Omental fat pad (tissue), 4 donors: ENCODE results near the gene PKD2. TPM values are rescaled to one million over a fixed set of nuclear protein-coding genes. Genes with fewer than 3 reads are reported as not detected.

Source experiments
- ATAC-seq: fragments of 150-250 bp; one replicate; pipeline ENCODE4 v1.9.1; 2016; ENCODE audit warnings: mild to moderate bottlenecking, moderate library complexity; ENCODE audit not compliant: low FRiP score
- DNase-seq: peaks from one replicate; pipeline ENCODE4 v3.0.0-alpha.2; 2019; ENCODE audit warnings: low spot score
- total RNA-seq, 4 donors: library from RNA; depleted of rRNA; stranded (reverse); fragments of >200 nt; gene quantifications; one replicate each; pipeline ENCODE4 v1.1.0, GENCODE V29; 2016
- TF ChIP-seq, protein P1 (sequence below), 3 donors: fragments of 450-650 bp; IDR thresholded peaks; one replicate each; pipeline ENCODE4 v1.5.1; 2016 to 2017; ENCODE audit warnings: antibody characterized with exemption in 3 of 3, mild to moderate bottlenecking in 3 of 3, moderate library complexity in 2 of 3

Gene PKD2
- total RNA-seq, 4 donors from 2014 or later = 66.5 to 130 (median 88.6) TPM

DNA sequence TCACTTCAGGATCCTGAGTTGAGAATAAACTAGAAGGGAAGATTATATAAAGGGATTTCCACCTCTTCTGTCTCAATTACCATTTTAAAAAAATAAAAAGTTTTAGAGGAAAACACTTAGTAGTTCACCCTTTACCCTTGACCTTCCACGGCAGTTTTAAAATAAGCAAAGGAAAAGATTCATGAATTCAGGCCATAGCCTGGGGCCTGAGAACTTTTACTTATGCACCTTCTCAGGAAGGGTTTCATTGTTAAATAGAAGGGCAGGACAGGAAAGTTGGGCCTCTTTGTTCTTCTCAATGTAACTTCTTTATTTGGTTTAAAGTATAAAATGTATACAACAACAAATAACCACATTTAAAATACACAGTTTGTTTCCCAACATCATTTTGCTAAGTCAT lies 54.9 kb downstream of the PKD2 start:
- no peak for ATAC-seq
- TF ChIP-seq, protein P1, sequence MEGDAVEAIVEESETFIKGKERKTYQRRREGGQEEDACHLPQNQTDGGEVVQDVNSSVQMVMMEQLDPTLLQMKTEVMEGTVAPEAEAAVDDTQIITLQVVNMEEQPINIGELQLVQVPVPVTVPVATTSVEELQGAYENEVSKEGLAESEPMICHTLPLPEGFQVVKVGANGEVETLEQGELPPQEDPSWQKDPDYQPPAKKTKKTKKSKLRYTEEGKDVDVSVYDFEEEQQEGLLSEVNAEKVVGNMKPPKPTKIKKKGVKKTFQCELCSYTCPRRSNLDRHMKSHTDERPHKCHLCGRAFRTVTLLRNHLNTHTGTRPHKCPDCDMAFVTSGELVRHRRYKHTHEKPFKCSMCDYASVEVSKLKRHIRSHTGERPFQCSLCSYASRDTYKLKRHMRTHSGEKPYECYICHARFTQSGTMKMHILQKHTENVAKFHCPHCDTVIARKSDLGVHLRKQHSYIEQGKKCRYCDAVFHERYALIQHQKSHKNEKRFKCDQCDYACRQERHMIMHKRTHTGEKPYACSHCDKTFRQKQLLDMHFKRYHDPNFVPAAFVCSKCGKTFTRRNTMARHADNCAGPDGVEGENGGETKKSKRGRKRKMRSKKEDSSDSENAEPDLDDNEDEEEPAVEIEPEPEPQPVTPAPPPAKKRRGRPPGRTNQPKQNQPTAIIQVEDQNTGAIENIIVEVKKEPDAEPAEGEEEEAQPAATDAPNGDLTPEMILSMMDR (IDR thresholded peaks at IDR 0.05) = no peak
- no peak for DNase-seq

DNA sequence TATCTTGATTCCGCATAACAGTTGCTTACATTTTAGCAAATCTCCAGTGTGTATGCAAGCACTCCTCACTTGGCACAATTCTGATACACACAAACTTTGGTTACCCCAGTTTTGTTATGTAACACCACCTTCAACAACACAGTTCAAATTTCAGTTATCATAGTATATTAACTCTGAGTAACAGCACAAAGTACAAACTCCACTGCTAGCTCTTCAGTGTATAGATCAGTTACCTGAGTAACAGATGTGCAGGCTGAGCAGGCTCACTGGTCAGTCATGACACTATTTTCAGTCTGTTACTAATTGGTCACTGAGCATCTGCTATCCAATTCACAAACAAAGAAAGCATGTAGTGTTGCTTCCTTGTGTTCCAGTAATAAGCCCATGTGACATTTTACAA lies 55.4 kb downstream of the PKD2 start:
- no peak for ATAC-seq
- TF ChIP-seq, protein P1 (IDR thresholded peaks at IDR 0.05) = no peak
- no peak for DNase-seq

DNA sequence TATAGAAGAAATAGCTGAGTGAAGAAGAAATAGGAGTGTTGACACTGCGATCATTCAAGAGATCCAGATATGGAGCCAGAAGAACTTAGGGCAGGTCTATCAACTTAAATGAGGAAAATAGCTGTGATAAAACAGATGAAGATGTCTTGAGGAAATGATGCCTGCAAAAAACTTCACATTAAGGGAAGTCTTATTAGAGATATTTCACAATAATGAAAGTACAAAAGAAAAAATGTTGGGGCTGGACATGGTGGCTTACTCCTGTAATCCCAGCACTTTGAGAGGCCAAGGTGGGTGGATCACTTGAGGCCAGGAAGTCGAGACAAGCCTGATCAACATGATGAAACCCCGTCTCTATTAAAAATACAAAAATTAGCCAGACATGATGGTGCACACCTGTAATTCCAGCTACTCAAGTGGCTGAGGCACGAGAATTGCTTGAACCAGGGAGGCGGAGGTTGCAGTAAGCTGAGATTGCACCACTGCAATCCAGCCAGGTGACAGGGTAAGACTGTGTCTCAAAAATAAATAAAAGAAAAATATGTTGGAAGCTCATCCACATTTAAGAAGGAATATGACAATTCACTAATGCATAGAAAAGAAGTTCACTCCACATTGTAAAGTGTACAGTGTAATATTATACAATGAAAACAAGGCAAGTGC lies 56.3 kb downstream of the PKD2 start:
- ATAC-seq = no peak
- TF ChIP-seq, protein P1 (IDR thresholded peaks at IDR 0.05) = no peak
- DNase-seq = no peak

DNA sequence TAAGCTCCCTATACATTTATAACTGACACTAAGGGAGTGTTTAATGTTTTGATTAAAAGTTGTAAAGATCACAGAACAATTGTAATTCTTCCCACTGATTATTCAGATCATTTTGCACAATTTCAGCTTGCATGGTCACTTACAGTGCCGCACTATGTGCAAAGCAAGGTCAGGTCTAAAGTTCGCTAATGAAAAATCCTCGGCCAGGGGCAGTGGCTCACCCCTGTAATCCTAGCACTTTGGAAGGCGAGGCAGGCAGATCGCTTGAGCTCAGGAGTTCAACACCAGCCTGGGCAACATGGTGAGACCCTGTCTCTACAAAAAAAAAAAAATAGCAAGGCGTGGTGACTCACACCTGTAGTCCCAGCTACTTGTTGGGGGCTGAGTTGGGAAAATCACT lies 57.0 kb downstream of the PKD2 start:
- no peak for ATAC-seq
- no peak for DNase-seq
- TF ChIP-seq, protein P1 (IDR thresholded peaks at IDR 0.05) = no peak

DNA sequence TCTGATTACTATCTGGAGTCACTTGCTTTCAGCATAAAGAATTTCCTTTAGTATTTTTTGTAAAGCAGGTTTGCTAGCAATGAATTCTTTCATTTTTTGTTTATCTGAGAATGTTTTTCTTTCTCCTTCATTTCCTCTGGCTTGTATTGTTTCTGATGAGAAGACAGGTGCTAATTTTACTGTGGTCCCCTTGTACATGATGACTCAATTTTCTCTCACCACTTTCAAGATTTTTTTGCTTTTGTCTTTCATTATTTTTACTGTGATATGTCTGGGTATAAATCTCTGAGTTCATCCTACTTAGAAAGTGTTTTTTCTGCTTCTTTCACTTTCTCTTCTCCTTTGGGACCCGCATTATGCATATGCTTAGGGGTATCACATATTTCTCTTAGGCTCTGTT lies 62.6 kb downstream of the PKD2 start:
- DNase-seq (no peak), ATAC-seq (no peak)
- TF ChIP-seq, protein P1 (IDR thresholded peaks at IDR 0.05) = no peak

DNA sequence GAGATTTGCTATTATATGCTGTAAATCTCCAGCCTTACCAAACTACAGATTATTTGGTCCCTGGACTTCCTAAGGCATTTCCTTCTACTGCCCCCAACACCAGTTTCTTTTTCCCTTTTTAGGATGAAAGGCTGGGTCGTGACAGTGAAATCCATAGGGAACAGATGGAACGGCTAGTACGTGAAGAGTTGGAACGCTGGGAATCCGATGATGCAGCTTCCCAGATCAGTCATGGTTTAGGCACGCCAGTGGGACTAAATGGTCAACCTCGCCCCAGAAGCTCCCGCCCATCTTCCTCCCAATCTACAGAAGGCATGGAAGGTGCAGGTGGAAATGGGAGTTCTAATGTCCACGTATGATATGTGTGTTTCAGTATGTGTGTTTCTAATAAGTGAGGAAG lies 67.9 kb downstream of the PKD2 start:
- TF ChIP-seq, protein P1 (IDR thresholded peaks at IDR 0.05) = no peak
- DNase-seq (no peak), ATAC-seq (no peak)

DNA sequence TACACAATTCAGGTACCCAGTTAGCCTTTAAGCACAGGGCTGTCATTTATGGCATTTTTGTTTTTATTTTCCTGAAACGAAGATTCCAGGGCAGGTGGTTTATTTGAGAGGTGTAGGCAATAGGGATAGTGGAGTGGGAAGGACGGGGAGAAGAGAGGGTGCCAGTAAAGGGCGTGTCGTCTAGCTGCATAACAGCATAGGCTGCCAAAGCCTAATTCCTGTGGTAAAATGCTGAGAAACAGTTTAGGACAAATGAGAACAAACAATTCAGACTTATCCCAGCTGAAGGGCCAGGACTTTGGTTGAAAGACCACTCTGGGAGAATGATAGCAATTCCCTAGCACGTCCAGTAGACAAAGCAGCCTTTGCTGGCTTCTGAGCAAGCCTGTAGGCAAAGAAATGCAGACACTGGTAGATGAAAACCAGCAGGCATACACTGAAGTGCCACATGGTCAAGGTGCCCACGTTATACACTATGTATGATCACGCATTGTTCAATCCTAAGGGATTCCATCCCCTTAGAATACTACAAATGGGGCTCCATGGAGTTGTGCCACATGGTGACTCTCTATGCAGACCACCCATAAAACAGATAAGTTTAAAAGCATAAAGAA lies 70.6 kb downstream of the PKD2 start:
- no peak for ATAC-seq
- DNase-seq = no peak
- TF ChIP-seq, protein P1 (IDR thresholded peaks at IDR 0.05) = no peak
